OCI-LY7 (cell line): Measurements from ENCODE around the gene CASKIN1.

Experiments
- EZH2phosphoT487 ChIP-seq: fragments of 200-600 bp; sonication (generic); IDR thresholded peaks from 2 replicates; pipeline ENCODE4 v1.6.1; 2018; ENCODE audit warnings: low read depth, borderline replicate concordance, mild to moderate bottlenecking, mixed run types, antibody characterized with exemption, low read length, moderate library complexity, mixed read lengths
- TF ChIP-seq, protein P1 (sequence below): fragments of 200-600 bp; sonication (generic); conservative IDR thresholded peaks from 2 replicates; pipeline ENCODE4 v1.5.1; 2014; ENCODE audit warnings: mild to moderate bottlenecking, antibody characterized with exemption, low read length, moderate library complexity, mixed read lengths

GRCh38 chr16:2194166-2194834 is 2.1 kb downstream of the CASKIN1 start:
- TF ChIP-seq, protein P1, sequence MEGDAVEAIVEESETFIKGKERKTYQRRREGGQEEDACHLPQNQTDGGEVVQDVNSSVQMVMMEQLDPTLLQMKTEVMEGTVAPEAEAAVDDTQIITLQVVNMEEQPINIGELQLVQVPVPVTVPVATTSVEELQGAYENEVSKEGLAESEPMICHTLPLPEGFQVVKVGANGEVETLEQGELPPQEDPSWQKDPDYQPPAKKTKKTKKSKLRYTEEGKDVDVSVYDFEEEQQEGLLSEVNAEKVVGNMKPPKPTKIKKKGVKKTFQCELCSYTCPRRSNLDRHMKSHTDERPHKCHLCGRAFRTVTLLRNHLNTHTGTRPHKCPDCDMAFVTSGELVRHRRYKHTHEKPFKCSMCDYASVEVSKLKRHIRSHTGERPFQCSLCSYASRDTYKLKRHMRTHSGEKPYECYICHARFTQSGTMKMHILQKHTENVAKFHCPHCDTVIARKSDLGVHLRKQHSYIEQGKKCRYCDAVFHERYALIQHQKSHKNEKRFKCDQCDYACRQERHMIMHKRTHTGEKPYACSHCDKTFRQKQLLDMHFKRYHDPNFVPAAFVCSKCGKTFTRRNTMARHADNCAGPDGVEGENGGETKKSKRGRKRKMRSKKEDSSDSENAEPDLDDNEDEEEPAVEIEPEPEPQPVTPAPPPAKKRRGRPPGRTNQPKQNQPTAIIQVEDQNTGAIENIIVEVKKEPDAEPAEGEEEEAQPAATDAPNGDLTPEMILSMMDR: no peak
- TF ChIP-seq EZH2phosphoT487: no peak
